Posterior vena cava (tissue), 2 donors: ENCODE measurements around the gene MYBBP1A. TPM values are rescaled to one million over a fixed set of nuclear protein-coding genes. Genes with fewer than 3 reads are reported as not detected.
"Not testable (repeated sequence)": the region's sequence is repeated elsewhere in the genome, so short reads cannot be mapped to it uniquely, and the experiment has no call there.

Experiments used
- DNase-seq: peaks from one replicate; pipeline ENCODE4 v3.0.0-alpha.2; 2020; ENCODE audit warnings: low spot score
- intact Hi-C, 2 donors: fragments of 100-400 bp; cut with DNase I; formaldehyde crosslinking; loops; one replicate each; pipeline versions ENCODE4 v1.14.1 to v1.14.2; 2022 to 2023
- long read RNA-seq, 2 donors: library from polyadenylated mRNA; unstranded; transcript quantifications; one replicate each; pipeline ENCODE4 v2.0.0, GENCODE V29; 2020 to 2021
- total RNA-seq, 2 donors: library from RNA; stranded (reverse); fragmentation: NEBNext Ultra II Directional; extraction: Animal tissue kit (Norgen Biotek cat#: 25700); gene quantifications; one replicate each; pipeline ENCODE4 v1.2.1, GENCODE V29; 2021
- donor health status: DM: yes; HTN: yes; CAD: no.
- donor health status: DM: yes; HTN: yes; CAD: no.

The MYBBP1A gene
- 10 to 100 TPM; 37.9 to 41.0 TPM for total RNA-seq
- long read RNA-seq, donor 1, full-length matches to known transcripts, result 4 of 17 reads
- long read RNA-seq, donor 1, partial matches to known transcripts, result 7 of 17 reads
- long read RNA-seq, donor 1, other reads (novel, unspliced or antisense), result 6 of 17 reads
- long read RNA-seq, donor 2, partial matches to known transcripts, result 9 of 10 reads
- long read RNA-seq, donor 2, other reads (novel, unspliced or antisense), result 1 of 10 reads

DNA sequence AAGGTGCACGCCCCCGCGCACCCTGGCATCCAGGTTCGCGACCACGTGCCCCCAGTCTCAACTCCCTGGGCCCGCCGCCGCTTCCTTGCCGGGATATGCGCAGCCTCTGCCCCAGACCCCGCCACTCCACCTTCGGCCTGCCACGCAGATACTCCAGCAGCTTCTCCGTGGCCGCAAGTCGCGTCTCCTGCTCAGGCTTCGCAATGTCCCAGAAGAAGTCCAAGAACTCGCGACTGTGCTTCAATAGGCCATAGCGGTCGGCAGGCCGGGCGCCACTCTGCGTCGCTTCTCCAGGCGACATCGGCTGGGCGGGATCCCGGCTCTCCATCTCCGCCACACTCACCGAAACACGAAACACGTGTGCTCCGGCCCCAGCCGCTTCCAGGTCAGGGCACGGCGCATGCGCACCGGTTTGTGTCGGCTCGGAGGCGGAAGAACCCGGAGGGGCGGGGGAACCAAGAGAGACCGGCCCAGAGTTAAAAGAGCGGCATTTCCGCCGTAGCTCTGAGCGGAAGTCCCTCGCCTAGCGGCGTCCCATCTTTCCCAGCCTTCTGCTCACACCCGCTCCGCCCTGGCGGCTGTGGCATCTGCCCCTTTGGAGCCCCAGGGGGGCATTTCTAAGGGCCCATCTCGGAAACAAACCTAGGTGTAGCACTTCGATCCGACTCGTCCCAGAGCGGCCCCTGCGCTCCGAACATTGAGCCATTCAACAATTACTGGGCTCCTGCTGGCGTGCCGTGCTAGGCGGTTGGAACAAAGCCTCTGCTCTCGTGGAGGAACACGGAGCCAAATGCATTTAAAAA lies at the start of gene MYBBP1A:
MYBBP1A (minus strand) TSS at position 388 of the 803 bp plus-strand sequence; CDS start at position 328, 60 bp downstream.
- DNase-seq, result peak; percentile 99
- intact Hi-C loops, result no loop called here

DNA sequence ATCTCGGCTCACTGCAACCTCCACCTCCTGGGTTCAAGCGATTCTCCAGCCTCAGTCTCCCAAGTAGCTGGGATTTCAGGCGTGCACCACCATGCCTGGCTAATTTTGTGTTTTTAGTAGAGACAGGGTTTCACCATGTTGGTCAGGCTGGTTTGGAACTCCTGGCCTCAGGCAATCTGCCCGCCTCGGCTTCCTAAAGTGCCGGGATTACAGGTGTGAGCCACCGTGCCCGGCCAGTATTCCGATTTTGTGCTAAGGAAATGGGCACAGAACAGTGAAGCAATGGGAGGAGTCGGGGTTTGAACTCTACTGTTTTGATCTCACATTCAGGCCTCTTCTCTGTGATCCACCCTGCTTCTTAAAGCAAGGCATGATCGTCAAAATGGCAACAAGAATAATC lies 49.6 kb upstream of the MYBBP1A start:
- intact Hi-C loops, DNase-seq: not testable (repeated sequence)

DNA sequence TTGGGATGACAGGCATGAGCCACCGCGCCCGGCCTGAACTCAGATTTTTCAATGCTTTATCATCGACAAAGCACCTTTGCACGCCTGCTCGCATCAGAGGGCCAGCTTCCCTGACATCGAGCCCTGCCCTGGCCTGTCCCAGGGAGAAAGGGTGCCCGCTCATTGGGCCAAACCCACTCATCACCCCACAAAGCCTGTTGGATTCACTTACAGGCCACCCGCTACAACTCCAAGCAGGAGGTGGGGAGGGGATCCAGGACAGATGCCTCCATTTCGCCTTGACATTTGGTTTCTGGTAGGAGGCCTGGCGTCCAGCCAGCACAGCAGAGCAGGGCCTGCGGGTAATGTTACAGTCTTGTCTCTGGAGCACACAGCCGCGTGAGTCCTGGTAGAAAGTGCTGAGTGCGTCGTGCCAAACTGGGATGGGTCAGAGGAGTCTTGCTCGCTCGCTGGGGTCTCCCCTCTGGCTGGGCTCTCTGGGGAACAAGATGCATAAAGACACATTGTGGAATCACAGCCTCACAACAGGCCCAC lies 49.0 kb upstream of the MYBBP1A start:
- intact Hi-C loops, result no loop called here
- no peak for DNase-seq

DNA sequence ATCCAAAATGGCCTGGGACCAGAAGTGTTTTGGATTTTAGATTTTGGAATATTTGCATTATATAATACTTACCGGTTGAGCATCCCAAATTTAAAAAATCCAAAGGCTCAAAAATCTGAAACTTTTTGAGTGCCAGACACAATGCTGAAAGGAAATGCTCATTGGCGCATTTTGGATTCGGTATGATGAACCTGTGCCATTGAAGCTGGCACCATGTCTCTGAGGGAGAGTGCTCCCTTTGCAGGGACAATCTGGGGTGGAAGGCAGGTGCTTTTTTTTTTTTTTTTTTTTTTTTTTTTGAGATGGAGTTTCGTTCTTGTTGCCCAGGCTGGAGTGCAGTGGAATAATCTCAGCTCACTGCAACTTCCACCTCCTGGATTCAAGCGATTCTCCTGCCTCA lies 46.9 kb upstream of the MYBBP1A start:
- intact Hi-C loops, result no loop called here
- DNase-seq, result no peak

DNA sequence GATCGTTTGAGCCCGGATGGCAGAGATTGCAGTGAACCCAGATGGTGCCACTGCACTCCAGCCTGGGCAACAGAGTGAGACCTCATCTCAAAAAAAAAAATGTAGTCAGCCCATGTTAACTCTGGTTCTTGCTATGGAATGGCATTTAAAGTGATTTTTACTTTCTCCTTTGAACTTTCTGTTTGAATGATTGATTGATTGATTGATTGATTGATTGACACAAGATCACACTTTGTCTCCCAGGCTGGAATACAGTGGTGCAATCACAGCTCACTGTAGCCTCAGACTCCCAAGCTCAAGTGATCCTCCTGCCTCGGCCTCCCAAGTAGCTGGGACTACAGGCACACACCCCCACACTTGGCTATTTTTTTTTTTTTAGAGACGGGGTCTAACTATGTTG lies 46.1 kb upstream of the MYBBP1A start:
- intact Hi-C loops, result no loop called here
- no peak for DNase-seq

DNA sequence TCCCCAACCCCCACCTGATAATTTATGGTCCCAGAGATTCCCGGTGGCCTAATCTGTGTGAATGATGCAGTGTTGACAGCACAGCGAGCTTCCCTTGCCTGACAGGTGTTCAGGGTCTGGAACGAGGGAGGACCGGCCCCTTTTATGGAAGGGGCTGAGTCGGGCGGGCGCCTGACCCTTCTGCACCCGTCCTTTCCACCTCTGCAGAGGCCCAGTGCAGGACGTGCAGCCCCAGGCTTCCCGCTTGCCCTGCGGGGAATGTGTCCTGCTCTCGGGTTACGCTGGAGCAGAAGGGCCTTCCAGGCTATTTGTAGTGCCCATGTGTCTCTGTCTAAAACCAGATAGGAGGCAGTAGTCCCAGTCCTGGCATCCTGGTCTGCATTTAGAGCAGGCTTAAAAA lies 45.4 kb upstream of the MYBBP1A start:
- intact Hi-C loops, result no loop called here
- no peak for DNase-seq

- no peak for DNase-seq
- intact Hi-C loops, result no loop called here
Measured at GRCh38 chr17:4599505-4600281, 44.5 kb upstream of the MYBBP1A start.

DNA sequence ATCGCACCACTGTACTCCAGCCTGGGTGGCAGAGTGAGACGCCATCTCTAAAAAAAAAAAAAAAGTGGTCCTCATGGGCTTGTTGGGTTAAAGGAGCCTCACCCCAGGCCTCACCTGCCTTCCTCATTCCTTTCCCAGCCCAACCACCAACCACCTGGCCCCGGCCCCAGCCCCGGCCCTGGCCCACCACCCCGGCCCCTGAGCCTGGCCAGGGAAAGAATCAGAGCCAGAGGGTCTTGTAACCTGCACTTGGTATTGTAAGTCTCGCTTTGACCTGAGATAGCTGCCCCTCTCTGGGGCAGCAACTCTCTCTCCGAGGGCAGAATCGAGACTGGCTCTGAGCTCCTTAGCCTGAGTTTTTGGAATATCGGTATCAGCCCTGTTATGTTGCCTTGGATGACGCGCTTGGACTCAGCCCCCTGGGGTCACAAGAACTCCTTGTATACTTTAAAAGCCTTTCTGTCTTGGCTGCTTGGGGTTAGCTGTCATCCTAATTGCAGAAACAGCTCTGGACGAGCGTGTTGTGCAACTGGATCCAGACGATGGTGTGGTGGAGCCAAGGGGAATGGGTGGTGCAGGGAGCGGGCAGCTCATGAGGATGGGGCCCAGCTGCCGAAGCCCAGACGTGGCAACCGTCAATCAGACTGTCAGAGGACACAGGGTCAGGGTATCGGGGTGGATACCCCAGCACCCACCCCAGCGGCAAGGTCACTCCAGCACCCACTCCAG lies 43.8 kb upstream of the MYBBP1A start:
- intact Hi-C loops, result no loop called here
- peak; percentile 90 for DNase-seq

DNA sequence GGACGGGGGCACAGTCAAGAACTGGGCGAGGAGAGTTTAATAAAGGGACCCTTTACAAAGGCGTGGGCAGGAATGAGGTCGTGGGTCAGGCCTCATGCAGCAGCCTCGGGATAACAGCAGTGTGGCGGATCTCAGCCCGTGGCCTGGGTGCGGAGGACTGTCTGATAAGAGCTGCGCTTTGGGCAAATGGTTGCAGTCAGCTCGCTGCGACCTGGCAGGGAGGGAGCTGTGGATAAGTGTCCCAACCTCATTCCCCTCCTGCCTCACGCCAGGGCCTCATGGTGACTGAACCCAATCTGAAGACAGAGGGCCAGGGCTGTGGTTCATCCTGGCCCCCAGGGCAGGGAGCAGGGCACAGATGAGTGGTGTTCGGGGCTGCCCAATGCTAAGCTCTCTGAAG lies 42.8 kb upstream of the MYBBP1A start:
- intact Hi-C loops, result no loop called here
- no peak for DNase-seq

GRCh38 chr17:4596636-4597380 lies 41.6 kb upstream of the MYBBP1A start:
- no peak for DNase-seq
- intact Hi-C loops, result no loop called here

DNA sequence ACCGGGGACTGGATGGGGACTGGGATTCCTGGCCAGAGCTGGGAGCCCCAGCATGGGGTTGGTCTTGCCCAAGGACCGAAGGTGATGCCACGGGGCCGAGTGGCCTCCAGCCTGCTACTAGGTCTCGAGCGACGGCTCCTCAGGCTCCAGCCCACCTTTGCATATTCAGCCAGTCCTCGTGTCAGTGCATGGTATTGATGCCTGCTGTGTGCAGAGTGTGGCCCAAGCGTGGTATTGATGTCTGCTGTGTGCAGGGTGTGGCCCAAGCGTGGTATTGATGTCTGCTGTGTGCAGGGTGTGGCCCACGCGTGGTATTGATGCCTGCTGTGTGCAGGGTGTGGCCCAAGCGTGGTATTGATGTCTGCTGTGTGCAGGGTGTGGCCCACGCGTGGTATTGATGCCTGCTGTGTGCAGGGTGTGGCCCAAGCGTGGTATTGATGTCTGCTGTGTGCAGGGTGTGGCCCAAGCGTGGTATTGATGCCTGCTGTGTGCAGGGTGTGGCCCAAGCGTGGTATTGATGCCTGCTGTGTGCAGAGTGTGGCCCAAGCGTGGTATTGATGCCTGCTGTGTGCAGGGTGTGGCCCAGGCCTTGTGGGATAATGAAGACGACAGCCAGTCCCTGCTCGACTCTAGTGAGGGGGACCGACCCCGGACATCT lies 40.6 kb upstream of the MYBBP1A start:
- intact Hi-C loops, DNase-seq: not testable (repeated sequence)

GRCh38 chr17:4594931-4595684 lies 39.9 kb upstream of the MYBBP1A start:
- DNase-seq, result no peak

DNA sequence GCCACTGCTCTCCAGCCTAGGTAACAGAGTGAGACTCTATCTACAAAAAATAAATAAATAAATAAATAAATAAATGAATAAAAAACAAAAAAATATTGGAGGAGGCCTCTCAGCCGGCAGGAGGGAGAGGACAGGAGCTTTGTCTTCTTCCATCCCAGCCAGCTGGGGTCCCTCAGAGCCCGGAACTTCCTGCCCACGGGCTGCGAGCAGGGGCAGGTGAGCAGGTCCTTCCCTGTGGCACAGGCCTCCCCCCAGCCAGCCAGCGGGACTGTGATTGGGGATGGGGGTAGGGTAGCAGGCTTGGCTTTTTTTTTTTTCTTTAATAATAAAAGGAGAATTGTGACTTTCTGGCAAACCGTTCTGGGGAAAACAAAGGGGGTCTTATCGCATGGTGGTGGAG lies 39.2 kb upstream of the MYBBP1A start:
- intact Hi-C loops, result no loop called here
- DNase-seq, result no peak

More at GRCh38 chr17:4594931-4595684, 39.9 kb upstream of the MYBBP1A start:
- intact Hi-C loops, result no loop called here

DNA sequence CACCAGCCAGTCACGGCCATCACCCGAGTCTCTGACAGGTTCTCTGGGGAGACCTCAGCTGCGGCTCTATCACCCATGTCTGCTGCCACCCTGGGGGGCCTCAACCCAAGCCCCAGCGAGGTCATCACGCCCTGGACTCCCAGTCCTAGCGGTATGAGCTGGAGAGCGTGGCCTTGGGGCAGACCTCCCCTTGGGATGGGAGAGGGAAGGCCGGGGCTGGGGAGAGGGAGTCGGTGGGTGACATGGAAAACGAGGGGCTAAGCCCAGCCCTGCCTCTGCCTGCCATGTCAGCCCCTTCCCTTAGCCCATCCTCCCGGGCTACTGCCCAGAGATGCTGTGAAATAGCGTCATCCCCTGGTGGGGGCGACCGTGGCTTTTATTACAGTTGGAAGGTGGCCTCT lies 37.8 kb upstream of the MYBBP1A start:
- intact Hi-C loops, result no loop called here
- no peak for DNase-seq

GRCh38 chr17:4592240-4593005 lies 37.2 kb upstream of the MYBBP1A start:
- intact Hi-C loops, result no loop called here
- DNase-seq, result peak; percentile 50

DNA sequence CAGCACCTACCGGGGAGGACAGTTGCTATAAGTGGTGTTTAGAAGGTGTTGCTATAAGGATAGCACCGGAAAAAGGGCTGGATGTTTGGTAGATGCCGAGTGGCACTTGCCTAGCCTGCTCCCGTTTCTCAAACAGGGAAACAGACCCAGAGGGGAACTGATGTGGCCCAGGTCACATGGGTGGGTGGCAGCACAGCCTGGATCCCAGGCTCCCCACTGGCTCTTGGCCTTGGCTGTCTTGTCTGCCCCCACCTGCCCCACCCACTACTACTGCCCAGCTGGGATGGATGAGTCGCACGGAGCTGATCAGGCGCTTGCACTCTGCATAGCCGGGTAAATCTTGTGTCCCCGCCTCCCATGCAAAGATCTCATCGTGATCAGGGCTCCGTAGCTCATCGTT lies 36.3 kb upstream of the MYBBP1A start:
- DNase-seq, result peak; percentile 59
- intact Hi-C loops, result no loop called here
